Tongue (tissue), 2 donors: Measurements from ENCODE around the gene ULK2. TPM values are rescaled to one million over a fixed set of nuclear protein-coding genes. Genes with fewer than 3 reads are reported as not detected.
"Not testable (repeated sequence)": the region's sequence is repeated elsewhere in the genome, so short reads cannot be mapped to it uniquely, and the experiment has no call there.

Experiments
- DNase-seq: peaks from one replicate; pipeline ENCODE4 v3.0.0-alpha.2; 2015
- total RNA-seq: library from RNA; depleted of rRNA; stranded (reverse); fragments of >200 nt; gene quantifications from one replicate; pipeline ENCODE4 v1.2.3, GENCODE V29; 2014

The ULK2 gene
- 24.6 TPM for total RNA-seq

DNA sequence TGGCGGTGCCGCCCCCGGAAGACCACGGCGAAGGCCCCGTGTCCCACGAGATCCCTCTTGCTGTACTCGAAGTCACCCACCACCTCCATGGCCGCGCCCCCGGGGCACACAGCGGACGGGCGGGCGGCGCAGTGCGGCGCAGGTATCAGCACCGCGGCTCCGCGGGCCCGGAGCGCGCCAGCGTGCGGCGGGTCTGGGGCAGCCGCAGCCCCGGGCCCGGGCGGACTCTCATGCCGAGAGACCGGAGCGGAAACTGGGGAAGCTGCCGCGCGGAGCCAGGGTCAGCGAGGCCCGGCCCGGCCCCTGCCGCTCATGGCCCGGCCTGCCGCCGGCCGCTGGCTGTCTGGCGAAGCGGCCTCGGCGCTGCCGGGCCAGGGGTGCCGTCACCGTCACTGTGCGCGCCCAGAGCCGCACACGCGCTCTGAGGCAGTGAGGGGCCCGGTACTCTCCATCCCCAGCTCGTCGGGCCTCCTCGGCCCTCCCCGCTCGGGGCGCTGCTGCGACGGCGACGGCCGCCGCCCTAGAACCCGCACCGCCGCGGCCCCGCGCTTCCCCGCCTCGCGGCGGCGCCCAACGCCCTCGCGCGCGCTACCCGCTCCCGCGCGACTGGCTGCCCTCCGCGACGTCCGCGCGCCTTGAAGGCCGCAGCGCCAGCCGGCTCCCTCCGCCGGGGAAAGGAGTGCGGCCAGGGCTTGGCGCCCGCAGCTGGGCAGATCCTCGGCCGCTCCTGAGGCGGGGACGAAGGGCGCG, at the start of gene ULK2:
Gene ULK2 (minus strand): TSS at position 608 of the 750 bp plus-strand sequence. CDS start 519 bp downstream, at position 89.
- peak; percentile 85 for DNase-seq

DNA sequence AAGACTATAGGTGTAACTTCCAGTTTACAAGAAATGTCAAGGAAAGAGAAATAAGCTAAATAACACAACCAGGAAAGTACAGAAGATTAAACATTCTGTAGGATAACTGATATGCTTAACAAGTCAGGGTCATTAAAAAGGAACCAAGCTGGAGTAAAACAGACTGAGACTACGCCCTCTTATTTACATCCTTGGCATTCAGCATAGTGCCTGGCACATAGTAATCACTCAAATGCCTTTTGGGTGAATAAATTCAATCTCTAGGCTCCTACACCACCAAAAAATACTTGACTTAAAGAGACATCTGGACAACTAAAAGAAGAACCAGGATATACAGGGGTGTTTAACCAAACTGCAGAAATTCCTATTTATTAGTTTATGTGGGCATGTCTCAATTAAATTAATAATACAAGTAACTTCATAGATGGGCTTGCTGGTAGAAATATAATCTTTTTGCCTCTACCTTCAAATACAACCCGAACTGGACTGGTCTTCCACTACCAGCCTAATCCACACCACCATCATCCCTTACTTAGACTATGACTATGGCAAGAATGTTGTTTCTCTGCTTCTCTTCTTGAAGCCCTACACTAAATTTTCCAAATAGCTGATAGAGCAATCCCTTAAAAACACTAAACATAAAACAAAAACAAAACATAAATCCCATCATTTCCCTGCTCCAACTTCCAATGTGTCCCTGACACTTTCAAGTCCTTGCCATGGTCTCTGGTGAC, 47.7 kb upstream of the ULK2 start:
- no peak for DNase-seq

GRCh38 chr17:19911033-19911432, 43.3 kb upstream of the ULK2 start:
- no peak for DNase-seq

GRCh38 chr17:19909139-19909538, 41.4 kb upstream of the ULK2 start:
- no peak for DNase-seq

GRCh38 chr17:19905502-19905901, 37.8 kb upstream of the ULK2 start:
- DNase-seq = no peak

DNA sequence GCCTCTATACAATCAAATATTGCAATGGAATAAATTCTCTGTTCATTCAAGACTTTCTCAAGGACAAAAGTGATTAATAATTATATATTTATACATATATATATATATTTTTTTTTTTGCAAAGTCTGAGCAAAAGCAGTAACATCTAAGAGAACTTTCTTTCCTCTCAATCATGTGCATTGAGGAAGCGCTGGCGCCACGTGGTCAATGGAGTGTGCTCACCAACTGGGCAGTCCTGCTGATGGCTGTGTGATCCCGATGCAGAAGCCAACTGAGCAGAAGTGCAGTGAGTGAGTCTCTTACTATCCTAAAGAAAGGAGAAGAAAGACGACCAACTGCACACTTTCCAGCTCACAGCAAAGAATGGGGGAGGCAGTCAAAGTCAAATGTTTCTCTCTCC, 37.2 kb upstream of the ULK2 start:
- no peak for DNase-seq

DNA sequence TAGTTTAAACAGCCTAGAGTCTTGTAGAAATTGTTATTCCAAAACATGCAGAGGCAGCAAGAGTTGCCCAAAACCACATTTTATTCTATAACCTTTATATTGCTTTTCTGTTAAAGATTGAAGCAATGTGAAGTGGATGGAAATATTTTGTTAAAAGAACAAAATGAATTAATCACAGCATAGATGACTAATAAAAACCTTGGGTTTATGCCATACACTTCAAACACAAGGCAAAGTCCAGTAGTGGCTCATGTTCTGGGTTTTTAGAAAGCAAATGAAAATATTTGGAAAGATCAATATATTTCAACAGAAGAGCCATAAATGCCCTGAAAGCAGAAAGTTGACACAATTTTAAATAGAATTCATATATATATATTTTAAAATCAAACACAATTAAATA, 36.7 kb upstream of the ULK2 start:
- no peak for DNase-seq

DNA sequence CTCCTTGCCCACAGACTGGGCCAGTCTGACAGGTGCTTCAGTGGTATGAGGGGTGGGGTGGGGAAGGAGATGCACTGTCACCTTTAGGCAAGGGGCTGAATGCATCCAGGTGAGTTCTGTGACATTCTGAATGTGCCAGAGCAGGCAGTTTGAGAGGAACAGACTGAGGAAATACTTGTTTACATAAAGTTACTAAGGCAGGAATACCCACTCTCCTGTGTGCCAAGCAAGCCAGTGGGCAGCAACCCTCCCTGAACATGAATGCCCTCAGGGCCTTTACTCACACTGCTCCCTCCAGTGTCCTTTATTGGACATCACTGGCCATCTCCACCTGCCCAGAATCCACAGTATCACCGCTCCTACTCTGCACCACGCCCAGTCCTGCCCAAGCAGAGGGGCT, 33.1 kb upstream of the ULK2 start:
- no peak for DNase-seq

GRCh38 chr17:19897903-19898302, 30.2 kb upstream of the ULK2 start:
- no peak for DNase-seq

DNA sequence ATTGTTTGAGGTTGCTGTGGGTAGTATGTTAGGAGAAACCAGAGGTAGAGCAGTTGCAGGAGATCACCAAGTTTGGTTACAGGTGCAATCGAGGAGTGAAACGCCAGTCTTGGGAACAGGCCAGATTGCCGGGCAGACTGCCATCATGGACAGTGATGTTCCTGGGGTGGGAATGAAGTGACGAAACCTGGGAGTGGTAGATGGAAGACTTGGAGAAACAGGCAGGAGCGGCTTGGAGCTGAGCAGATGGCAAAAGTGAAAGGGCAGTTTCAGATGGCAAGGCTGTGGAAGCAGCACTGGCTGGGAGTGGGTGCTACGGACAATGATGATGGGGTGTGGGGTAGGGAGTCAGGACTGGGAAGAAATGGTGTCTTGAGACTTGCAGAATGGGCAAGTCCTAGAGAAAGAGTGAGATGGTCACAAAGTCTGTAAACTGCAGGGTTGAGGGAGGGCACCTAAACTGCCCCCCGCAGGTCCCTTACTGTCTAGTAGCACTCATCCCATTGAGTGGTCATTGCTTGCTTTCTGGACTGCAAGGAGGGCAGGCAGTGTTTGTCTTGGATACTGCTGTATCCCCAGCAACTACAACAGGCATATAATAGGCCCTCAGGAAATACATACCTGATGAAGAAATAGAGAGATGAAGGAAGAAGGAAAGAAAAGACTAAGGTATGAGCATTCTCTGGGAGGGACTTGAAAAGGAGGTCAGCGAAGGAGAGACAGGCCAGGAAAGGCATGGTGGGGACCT, 29.5 kb upstream of the ULK2 start:
- DNase-seq = no peak

- DNase-seq = no peak
Observed at GRCh38 chr17:19896679-19897078, 28.9 kb upstream of the ULK2 start.

- DNase-seq = not testable (repeated sequence)
Observed at GRCh38 chr17:19890554-19890953, 22.8 kb upstream of the ULK2 start.

DNA sequence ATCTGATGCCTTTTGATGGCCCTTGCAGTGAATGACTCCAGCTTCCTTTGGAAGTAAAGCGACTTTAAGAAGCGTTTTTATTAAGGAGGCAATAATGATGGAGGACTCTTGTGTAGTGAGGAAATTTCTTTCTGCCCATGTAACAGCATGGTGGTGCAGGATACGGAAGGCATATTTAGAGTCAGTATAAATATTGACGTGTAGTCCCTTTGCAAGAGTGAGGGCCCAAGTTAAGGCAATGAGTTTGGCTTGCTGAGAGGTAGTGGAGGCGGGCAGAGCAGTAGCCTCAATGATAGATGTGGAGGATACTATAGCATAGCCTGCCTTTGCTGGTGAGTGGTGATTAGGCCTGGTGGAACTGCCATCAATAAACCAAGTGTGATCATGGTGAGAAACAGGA, 22.3 kb upstream of the ULK2 start:
- not testable (repeated sequence) for DNase-seq

DNA sequence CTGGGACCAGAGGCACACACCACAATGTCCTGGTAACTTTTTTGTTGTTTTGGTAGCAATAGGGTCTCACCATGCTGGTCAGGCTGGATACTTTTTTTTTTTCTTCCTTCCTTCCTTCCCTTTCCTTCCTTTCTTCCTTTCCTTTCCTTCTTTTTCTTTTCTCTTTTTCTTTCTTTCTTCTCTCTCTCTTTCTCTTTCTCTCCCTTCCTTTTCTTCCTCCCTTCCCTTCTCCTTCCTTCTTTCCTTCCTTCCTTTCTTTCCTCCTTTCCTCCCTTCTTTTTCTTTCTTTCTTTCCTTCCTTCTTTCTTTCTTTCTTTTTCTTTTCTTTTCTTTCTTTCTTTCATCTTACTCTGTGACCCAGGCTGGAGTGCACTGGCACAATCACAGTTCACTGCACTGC, 18.4 kb upstream of the ULK2 start:
- no peak for DNase-seq

GRCh38 chr17:19883537-19884215, 15.9 kb upstream of the ULK2 start:
- DNase-seq = peak; percentile 67

GRCh38 chr17:19880393-19880792, 12.7 kb upstream of the ULK2 start:
- no peak for DNase-seq

DNA sequence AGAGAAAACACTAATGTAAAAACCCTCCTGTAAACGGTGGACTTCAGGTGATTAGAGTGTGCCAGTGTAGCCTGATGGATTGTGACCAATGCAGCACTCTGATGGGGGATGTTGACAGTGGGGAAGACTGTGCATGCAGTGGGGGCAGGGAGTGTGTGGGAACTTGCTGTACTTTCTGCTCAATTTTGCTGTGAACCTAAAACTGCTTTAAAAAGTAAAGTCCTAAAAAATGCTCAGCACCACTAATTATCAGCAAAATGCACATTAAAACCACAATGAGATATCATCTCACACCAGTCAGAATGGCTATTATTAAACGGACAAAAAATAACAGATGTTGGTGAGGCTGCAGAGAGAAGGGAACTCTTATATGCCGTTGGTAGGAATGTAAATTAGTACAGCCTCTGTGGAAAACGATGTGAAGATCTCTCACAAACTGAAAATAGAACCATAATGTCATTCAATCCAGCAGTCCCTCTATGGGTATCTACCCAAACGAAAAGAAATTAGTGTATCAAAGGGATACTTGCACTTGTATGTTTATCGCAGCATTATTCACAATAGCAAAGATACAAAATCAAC, 9.7 kb upstream of the ULK2 start:
- DNase-seq = no peak

DNA sequence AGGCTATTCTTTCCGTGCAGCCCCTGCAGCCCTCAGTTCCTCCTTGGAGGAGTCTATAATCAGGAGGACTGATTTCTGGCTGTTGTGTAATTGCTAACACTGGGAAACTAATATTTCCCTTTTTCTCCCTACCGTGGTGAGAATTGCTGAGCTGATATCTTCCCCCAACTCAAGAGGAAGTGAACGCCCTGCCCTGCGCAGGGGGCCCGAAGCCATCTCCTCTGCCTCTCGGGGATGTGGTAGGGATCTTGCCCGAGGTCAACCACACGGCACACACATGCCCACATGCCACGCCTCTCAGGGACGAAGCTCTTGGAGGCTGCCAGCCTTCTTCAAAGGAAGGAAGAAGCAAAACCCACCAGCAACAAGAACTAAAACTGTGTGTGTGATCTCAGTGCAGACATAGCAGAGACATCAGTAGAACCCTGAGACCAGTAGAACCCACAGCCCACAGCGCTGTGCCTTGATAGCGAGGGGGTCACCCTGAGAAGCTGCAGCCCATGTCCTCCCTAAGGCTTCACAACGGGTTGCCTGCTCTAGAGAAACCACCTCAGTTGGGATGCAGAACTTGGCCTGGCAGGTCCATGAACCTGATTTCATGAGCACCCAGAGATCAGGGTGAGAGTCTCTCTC, 8.9 kb upstream of the ULK2 start:
- no peak for DNase-seq

- no peak for DNase-seq
Observed at GRCh38 chr17:19874256-19874655, 6.5 kb upstream of the ULK2 start.

GRCh38 chr17:19873346-19873745, 5.6 kb upstream of the ULK2 start:
- no peak for DNase-seq

- no peak for DNase-seq
Observed at GRCh38 chr17:19868079-19868395, 301 bp upstream of the ULK2 start.

GRCh38 chr17:19867079-19867328, 732 bp downstream of the ULK2 start:
- DNase-seq = peak; percentile 81
